GM12878 (cell line): ENCODE data around the gene PRR7.

ENCODE experiments used
- EZH2 ChIP-seq: IDR thresholded peaks from 2 replicates; pipeline ENCODE4 v1.6.1; 2012; ENCODE audit warnings: low read depth, mild to moderate bottlenecking, control low read depth, inconsistent platforms, low read length, borderline replicate concordance; ENCODE audit not compliant: control insufficient read depth
- HDAC2 ChIP-seq: fragments of 200-600 bp; sonication (generic); IDR thresholded peaks from 2 replicates; pipeline ENCODE4 v1.6.1; 2017
- NKRF ChIP-seq: fragments of 450-650 bp; conservative IDR thresholded peaks from 2 replicates; pipeline ENCODE4 v1.6.1; 2017; ENCODE audit warnings: mild to moderate bottlenecking, moderate library complexity
- TF ChIP-seq, protein P1 (sequence below), 3 experiments: IDR thresholded peaks in 2 of 3; conservative IDR thresholded peaks in 1 of 3; 2 replicates each; pipeline ENCODE4 v1.5.1; 2011; ENCODE audit warnings: low read depth in 3 of 3, low read length in 3 of 3, mild to moderate bottlenecking in 3 of 3, control low read depth in 2 of 3, moderate library complexity in 2 of 3, inconsistent platforms in 1 of 3, mixed read lengths in 1 of 3; ENCODE audit not compliant: control insufficient read depth in 2 of 3, insufficient read depth in 1 of 3; ENCODE audit errors: extremely low read depth in 1 of 3

DNA sequence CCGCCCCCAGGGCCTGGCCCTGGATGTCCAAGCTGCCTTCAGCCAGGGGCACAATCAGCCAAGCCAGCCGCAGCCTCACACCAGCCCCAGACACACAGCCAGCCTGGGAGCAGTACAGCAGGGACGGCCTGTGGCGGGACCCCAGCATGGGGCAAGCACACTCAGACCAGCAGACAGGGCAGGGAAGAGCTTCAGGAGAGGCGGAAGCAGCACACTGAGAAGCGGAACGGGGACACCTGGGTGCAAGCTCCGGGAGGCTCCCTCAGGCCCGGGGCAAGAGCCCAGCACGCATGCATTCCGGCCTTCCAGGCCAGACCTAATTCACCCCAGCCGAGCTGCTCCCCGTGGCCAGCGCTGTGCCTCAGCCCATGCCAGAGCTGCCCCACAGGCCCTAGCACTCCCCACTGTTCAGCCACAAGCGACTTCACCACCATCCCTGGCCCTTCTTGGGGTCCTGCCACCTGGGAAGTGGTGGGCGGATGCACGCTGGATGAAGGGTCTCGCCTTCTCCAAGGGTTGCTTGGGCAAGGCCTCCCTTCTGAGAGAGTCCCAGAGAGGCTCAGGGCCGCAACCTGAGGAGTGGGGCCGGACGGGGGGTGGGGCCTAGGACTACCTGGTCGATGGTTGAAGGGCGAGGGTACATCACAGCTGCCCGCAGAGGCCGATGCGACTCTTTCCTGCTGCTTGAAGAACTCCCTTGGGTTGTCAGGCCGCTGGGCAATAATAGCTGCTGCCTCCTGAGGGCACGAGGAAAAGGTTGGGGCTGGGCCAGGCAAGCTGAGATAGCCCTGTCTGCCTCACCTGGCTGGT, 13.4 kb downstream of the PRR7 start:
- TF ChIP-seq EZH2 (no peak), HDAC2 (no peak), NKRF (no peak)
- TF ChIP-seq, protein P1, sequence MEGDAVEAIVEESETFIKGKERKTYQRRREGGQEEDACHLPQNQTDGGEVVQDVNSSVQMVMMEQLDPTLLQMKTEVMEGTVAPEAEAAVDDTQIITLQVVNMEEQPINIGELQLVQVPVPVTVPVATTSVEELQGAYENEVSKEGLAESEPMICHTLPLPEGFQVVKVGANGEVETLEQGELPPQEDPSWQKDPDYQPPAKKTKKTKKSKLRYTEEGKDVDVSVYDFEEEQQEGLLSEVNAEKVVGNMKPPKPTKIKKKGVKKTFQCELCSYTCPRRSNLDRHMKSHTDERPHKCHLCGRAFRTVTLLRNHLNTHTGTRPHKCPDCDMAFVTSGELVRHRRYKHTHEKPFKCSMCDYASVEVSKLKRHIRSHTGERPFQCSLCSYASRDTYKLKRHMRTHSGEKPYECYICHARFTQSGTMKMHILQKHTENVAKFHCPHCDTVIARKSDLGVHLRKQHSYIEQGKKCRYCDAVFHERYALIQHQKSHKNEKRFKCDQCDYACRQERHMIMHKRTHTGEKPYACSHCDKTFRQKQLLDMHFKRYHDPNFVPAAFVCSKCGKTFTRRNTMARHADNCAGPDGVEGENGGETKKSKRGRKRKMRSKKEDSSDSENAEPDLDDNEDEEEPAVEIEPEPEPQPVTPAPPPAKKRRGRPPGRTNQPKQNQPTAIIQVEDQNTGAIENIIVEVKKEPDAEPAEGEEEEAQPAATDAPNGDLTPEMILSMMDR (IDR thresholded peaks at IDR 0.05 in 2 of 3, conservative IDR thresholded peaks at IDR 0.05 in 1 of 3; ENCODE audit: control insufficient read depth in 2 of 3, extremely low read depth in 1 of 3, insufficient read depth in 1 of 3, low read depth in 3 of 3, low read length in 3 of 3): no peak
